Lower leg skin (tissue), 3 donors: ENCODE data around the gene MGST2.

Experiments used
- POLR2A ChIP-seq, 2 donors: fragments of 450-650 bp; IDR thresholded peaks; one replicate each; pipeline ENCODE4 v1.6.1; 2016 to 2017; ENCODE audit warnings: antibody characterized with exemption in 2 of 2, mild to moderate bottlenecking in 1 of 2, moderate library complexity in 1 of 2
- TF ChIP-seq, protein P1 (sequence below), 3 donors: fragments of 450-650 bp; IDR thresholded peaks; one replicate each; pipeline ENCODE4 v1.5.1; 2016; ENCODE audit warnings: antibody characterized with exemption in 3 of 3, mild to moderate bottlenecking in 3 of 3, moderate library complexity in 2 of 3

DNA sequence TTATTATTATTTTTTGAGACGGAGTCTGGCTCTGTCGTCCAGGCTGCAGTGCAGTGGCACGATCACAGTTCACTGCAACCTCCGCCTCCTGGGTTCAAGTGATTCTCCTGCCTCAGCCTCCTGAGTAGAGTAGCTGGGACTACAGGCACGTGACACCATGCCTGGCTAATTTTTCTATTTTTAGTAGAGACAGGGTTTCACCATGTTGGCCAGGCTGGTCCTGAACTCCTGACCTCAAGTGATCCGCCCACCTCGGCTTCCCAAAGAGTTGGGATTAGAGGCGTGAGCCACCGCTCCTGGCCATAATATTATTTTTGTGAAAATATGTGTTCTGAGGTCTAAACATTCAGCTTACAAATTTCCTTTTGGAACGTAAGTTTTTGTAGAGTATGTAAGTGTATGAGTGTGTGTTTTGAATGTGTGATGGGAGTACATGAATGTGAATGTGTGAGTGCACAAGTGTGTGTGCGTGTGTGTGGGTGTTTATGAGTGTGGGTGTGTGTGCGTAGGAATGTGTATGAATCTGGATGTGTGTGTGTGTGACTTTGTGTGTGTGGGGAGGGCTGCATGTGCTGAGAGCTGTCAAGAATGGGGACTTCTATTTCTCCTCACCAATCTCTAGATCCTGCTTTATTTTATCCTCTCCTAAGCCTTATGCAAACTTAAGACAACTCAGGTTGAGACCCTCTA lies 5.7 kb upstream of the MGST2 start:
- TF ChIP-seq, protein P1, sequence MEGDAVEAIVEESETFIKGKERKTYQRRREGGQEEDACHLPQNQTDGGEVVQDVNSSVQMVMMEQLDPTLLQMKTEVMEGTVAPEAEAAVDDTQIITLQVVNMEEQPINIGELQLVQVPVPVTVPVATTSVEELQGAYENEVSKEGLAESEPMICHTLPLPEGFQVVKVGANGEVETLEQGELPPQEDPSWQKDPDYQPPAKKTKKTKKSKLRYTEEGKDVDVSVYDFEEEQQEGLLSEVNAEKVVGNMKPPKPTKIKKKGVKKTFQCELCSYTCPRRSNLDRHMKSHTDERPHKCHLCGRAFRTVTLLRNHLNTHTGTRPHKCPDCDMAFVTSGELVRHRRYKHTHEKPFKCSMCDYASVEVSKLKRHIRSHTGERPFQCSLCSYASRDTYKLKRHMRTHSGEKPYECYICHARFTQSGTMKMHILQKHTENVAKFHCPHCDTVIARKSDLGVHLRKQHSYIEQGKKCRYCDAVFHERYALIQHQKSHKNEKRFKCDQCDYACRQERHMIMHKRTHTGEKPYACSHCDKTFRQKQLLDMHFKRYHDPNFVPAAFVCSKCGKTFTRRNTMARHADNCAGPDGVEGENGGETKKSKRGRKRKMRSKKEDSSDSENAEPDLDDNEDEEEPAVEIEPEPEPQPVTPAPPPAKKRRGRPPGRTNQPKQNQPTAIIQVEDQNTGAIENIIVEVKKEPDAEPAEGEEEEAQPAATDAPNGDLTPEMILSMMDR (IDR thresholded peaks at IDR 0.05), result no peak
- no peak for TF ChIP-seq POLR2A (IDR thresholded peaks at IDR 0.05)
